ENCODE data around the gene PDZD2. TPM values are rescaled to one million over a fixed set of nuclear protein-coding genes. Genes with fewer than 3 reads are reported as not detected.

Gene PDZD2
- total and polyA plus RNA-seq, 8 donors, result under 0.01 to 61.3 (median 5.8) TPM

DNA sequence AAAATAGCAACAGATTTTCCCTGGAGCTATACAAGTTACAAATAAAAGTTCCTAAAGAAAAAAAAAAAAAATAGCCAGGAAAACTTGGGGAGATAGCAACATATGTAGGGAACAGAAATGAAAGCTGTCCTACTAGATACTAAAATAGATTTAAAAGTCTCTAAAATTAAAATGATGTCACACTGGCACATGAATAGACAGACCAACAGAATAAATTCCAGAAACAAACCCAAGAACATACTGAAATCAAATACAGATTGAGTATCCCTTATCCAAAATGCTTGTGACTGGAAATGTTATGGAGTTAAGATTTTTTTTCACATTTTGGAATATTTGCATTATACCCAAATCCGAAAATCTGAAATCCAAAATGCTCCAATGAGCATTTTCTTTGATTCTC, 511.4 kb downstream of the PDZD2 start:
- DNase-seq, result no peak
- Histone ChIP-seq H3K9me3 (no peaks in the 10 kb centered on the region), H3K36me3 (no peaks in the 10 kb centered on the region), H3K27ac (no peak overlapping the region), H3K4me3 (no peak overlapping the region), H3K27me3 (no peaks in the 10 kb centered on the region), H3K4me1 (peaks cover 31 to 98% (median 72%) of the 10 kb centered on the region in 4 donors)
- intact Hi-C loops (cut with DNase I; ENCODE audit: low total_unique reads), result no loop called here
- WGBS, 5 donors, result 88 to 93% (median 91%) methylated on average over 1 of the region's 1 CpG
- TF ChIP-seq POLR2A (IDR thresholded peaks at IDR 0.05), result no peak
- no peak for TF ChIP-seq POLR2AphosphoS5 (IDR thresholded peaks at IDR 0.05)
- TF ChIP-seq, protein P1, sequence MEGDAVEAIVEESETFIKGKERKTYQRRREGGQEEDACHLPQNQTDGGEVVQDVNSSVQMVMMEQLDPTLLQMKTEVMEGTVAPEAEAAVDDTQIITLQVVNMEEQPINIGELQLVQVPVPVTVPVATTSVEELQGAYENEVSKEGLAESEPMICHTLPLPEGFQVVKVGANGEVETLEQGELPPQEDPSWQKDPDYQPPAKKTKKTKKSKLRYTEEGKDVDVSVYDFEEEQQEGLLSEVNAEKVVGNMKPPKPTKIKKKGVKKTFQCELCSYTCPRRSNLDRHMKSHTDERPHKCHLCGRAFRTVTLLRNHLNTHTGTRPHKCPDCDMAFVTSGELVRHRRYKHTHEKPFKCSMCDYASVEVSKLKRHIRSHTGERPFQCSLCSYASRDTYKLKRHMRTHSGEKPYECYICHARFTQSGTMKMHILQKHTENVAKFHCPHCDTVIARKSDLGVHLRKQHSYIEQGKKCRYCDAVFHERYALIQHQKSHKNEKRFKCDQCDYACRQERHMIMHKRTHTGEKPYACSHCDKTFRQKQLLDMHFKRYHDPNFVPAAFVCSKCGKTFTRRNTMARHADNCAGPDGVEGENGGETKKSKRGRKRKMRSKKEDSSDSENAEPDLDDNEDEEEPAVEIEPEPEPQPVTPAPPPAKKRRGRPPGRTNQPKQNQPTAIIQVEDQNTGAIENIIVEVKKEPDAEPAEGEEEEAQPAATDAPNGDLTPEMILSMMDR (IDR thresholded peaks at IDR 0.05), result no peak
- TF ChIP-seq EP300 (IDR thresholded peaks at IDR 0.05), result no peak

DNA sequence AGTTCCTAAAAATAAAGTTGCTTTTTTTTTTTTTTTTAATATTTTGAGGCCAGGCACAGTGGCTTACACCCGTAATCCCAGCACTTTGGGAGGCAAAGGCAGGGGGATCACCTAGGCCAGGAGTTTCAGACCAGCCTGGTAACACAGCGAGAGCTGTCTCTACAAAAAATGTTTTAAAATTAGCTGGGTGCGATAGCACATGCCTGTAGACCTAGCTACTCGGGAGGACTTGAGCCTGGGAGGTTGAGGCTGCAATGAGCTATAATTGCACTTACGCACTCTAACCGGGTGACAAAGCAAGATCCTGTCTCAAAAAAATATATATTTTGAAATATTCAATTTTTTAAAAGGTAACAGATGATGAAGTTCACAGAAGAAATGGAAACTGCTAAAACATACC, 512.3 kb downstream of the PDZD2 start:
- TF ChIP-seq POLR2AphosphoS5 (IDR thresholded peaks at IDR 0.05) (no peak), POLR2A (IDR thresholded peaks at IDR 0.05) (no peak), EP300 (IDR thresholded peaks at IDR 0.05) (no peak)
- TF ChIP-seq, protein P1 (IDR thresholded peaks at IDR 0.05), result no peak
- Histone ChIP-seq H3K4me3 (no peak overlapping the region), H3K4me1 (peaks cover 22 to 94% (median 67%) of the 10 kb centered on the region in 4 donors), H3K9me3 (no peaks in the 10 kb centered on the region), H3K27ac (no peak overlapping the region), H3K27me3 (no peaks in the 10 kb centered on the region), H3K36me3 (no peaks in the 10 kb centered on the region)
- DNase-seq, result no peak
- 85 to 91% (median 88%) methylated on average over 6 of the region's 6 CpGs for WGBS, 5 donors
- intact Hi-C loops (cut with DNase I; ENCODE audit: low total_unique reads), result no loop called here

DNA sequence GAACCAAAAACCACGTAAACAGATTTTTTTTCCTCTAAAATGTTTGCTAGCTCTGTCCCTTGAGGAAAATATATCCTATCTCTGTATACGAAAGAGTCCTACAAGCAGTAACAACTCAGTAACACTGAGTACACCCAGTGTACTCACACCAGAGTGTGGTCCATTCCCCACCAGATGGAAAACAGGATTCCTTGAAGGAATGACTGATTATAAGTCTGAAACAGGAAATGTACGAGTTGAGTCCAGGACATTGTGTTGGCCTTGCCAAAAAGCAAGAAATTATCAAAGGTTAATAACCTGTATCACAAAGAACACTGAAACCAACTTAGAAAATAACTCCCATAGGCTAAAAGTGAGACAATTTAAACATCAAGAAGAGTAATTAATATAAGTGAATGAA, 514.8 kb downstream of the PDZD2 start:
- TF ChIP-seq POLR2AphosphoS5 (IDR thresholded peaks at IDR 0.05) (no peak), POLR2A (IDR thresholded peaks at IDR 0.05) (no peak), EP300 (IDR thresholded peaks at IDR 0.05) (no peak)
- TF ChIP-seq, protein P1 (IDR thresholded peaks at IDR 0.05), result no peak
- Histone ChIP-seq H3K27me3 (no peaks in the 10 kb centered on the region), H3K4me3 (no peak overlapping the region), H3K36me3 (no peaks in the 10 kb centered on the region), H3K9me3 (no peaks in the 10 kb centered on the region), H3K27ac (peak overlapping the region in 2 of 5 donors; percentile 17), H3K4me1 (peaks cover 16 to 92% (median 63%) of the 10 kb centered on the region in 4 donors)
- intact Hi-C loops (cut with DNase I; ENCODE audit: low total_unique reads), result no loop called here
- no peak for DNase-seq
- WGBS, 5 donors, result 21 to 39% (median 22%) methylated on average over 3 of the region's 3 CpGs

DNA sequence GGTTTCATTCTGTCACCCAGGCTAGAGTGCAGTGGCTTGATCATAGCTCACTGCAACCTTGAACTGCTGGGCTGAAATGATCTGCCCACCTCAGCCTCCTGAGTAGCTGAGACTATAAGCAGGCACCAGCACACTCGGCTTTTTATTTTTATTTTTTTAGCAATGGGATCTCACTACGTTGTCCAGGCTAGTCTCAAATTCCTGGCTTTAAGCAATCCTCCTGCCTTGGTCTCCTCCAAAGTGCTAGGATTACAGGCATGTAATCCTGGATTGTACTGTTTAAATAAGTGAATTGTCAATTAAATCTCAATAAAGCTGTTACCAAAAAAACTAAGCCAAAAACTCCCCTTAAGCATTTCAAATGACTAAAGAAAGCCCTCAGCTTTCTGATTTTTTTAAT, 516.3 kb downstream of the PDZD2 start:
- intact Hi-C loops (cut with DNase I; ENCODE audit: low total_unique reads), result no loop called here
- no peaks in the 10 kb centered on the region for H3K36me3 ChIP-seq
- 76 to 87% (median 84%) methylated on average over 2 of the region's 2 CpGs for WGBS, 5 donors
- no peaks in the 10 kb centered on the region for H3K9me3 ChIP-seq
- H3K27me3 ChIP-seq, result no peaks in the 10 kb centered on the region
- TF ChIP-seq, protein P1 (IDR thresholded peaks at IDR 0.05), result no peak
- TF ChIP-seq POLR2AphosphoS5 (IDR thresholded peaks at IDR 0.05), result no peak
- no peak for TF ChIP-seq EP300 (IDR thresholded peaks at IDR 0.05)
- TF ChIP-seq POLR2A (IDR thresholded peaks at IDR 0.05), result no peak
- H3K27ac ChIP-seq, result no peak overlapping the region
- DNase-seq, result no peak
- H3K4me3 ChIP-seq, result no peak overlapping the region
- peaks cover 19 to 92% (median 69%) of the 10 kb centered on the region in 4 donors for H3K4me1 ChIP-seq

Data from stomach (tissue), 9 donors.